HPDE6-E6E7 (cell line): Measurements from ENCODE around the gene HOXC6.

Source experiments
- DNase-seq: peaks from one replicate; pipeline ENCODE4 v3.0.0; 2011; ENCODE audit warnings: missing footprints; ENCODE audit errors: extremely low spot score

Gene HOXC6

GRCh38 chr12:53990311-53991076 lies 37.7 kb upstream of the HOXC6 start:
- DNase-seq, result no peak

DNA sequence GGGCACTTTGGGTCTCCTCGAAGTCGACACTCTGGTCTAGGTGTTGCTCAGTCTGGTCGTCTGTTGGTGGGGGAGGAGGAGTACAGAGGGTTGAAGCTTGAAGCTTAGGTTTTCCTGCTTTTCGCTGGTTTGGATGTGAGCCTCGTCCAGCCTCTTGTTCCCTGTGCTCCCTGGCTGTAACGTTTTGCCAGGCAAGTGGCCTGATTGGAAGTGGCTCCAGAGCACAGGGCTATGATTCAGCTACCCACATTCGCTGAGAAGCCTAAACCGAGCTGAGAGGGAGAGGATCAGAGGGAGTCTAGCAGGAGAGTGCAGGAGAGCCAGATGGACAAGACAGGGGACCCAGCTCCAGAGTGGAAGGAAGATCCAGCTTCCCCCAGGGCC lies 37.2 kb upstream of the HOXC6 start:
- no peak for DNase-seq

DNA sequence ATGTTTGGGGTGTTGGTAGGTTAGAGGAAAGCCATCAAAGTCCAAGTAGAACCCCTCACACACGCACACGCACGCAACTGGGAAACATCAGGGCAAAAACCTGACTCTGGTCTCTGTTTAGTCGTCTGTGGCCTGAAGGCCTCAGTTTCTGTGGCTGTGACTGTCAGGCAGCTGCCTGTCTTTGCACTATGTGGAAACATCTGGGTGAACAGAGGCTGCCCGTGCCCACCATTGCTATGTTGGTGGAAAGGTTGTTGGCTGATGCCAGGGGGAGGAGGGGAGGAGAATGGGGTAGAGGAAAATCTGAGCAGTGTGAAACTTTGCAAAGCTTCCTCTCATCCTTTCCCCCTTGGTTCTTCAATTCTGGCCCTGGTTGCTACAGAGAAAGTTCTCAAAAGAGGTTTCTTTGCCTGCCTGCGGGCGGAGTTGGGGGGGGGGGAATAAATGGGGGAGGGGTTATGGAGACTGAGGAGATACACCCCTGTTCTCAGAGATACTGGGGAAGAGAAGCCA lies 35.8 kb upstream of the HOXC6 start:
- no peak for DNase-seq

- DNase-seq, result no peak
Observed at GRCh38 chr12:53993162-53994008, 34.9 kb upstream of the HOXC6 start.

DNA sequence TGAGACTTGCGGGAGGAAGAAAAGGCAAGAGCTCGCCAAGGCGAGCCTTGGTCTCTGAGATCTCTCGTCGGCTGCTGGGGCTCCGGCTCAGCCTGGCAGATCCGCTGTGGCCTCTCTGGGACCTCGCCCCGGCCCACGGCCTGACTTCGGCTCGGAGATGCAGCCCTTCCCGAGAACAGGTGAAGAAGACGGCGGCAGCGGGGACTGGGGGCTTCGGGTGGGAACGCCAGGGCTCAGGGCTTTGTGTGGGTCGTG lies 34.3 kb upstream of the HOXC6 start:
- DNase-seq, result no peak

GRCh38 chr12:53994264-53995001 lies 33.8 kb upstream of the HOXC6 start:
- DNase-seq, result no peak

DNA sequence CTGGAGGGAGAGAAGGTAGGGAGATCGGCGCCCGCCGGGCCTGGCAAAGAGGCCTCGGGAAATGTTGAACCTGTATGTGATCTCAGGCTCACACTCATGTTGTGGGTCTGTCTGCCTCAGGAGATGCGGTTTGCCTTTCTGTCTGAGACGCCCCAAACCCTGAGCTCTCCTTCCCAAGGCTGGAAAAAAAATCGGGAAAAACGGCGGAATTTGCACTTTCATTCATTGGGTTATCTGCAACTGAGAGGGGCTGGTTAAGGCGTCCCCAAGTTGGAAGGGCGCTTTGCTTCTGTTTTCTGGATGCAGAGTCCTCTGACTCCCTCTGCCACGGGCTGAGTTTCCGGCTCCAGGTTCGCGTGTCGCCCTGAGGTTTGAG lies 33.2 kb upstream of the HOXC6 start:
- DNase-seq, result no peak

DNA sequence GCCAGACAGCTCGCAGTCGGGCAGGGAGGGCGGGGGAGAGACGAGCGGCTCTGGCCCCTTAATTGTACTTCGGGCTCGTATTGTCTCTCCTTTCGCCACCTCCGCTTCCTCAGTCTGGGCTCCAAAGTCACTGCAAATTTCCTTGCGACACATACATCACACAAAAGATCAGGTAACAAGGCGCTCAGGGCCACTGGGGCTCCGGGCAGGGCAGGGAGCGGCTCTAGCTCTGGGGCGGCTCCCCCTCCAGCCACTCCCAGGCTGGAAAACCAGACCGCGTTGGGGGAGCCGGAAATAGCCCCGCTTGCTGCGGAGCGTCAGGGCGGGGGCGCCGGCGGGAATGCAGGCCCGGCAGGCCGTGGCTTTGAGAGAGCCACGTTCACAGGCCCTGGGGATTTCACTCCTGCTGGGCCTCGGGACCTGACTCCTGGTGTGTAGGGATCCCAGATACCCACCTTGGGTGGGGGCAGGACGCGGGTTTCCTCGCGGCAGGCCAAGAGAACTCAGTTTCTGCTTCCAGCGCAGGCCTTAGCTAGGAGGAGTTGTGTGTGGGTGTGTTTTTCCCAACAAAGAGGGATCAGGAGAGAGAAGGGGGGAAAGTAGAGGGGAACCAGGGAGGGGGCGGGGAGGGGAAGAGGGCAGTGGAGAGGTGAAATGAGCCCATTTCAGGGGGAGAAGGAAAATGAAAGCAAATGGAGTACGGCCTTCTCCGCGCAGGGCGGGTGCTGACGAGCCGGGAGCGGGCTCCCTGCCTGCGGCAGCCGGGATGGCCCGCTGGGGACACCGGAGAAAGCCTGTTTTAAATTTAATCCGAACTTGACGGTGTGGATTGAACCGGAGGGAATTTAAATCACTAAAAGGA lies 32.6 kb upstream of the HOXC6 start:
- no peak for DNase-seq

DNA sequence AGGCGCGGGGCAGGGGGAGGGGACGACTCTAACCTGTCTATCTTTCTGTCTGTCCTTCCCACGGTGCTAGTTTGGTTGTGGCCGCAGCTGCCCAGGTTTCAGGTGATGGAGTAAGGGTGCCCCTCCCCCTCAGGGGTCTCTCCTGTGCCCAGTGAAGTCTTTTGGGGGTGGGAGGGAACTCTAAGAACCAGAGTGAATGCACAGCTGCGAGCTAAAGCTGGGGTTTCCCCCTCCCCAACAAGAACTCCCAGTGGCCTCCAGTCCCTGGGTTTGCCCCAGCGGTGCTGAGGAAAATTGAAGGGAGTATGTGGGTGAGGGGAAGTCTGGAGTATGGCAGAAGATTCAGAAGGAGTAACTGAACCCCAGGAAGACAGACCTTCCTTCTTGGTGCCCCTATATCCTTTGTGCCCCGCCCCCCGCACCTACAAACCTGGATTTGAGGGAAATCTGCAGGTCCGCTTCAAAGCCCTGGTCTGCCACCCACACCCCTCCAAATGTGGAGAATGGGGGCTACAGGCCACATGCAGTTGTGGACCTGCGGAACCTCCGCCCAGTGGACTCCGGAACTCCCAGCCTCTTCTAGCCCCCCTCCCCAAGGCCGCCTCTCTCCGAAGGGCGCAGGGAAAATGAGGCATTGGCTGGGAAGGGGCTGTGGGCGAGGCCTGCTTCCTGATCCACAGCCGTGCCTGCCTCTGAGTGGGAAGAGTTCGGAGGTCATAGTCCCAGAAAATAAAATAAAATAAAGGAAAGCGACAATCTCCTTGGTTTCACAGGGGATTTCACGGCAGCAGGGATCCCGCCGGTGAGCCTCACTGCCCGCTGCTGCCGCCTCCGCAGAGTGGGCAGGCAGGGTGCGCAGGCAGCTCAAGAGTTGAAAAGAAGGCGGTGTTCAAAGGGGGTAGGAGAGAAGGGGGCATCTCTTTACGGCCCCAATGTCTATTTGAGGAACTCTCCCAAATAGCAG lies 31.7 kb upstream of the HOXC6 start:
- no peak for DNase-seq

GRCh38 chr12:53997204-53998109 lies 30.8 kb upstream of the HOXC6 start:
- no peak for DNase-seq

GRCh38 chr12:53998110-53998899 lies 29.9 kb upstream of the HOXC6 start:
- DNase-seq, result no peak

DNA sequence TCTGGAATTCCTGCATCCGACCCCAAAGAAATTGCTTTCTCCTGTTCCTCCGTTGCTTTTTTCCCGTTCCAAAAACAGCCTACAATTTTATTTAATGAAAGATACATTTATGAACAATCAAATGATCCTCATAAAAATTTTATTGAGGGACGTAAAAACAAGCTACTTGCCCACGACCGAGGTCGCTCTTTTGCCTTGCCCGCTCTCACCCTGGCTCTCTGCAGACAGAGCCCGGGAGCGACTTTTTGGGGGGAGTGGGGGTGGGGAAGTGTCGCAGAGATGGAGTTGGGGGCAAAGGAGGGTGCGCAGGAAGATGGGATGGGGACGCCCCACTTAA lies 29.4 kb upstream of the HOXC6 start:
- DNase-seq, result no peak

GRCh38 chr12:53999559-54000115 lies 28.6 kb upstream of the HOXC6 start:
- no peak for DNase-seq

DNA sequence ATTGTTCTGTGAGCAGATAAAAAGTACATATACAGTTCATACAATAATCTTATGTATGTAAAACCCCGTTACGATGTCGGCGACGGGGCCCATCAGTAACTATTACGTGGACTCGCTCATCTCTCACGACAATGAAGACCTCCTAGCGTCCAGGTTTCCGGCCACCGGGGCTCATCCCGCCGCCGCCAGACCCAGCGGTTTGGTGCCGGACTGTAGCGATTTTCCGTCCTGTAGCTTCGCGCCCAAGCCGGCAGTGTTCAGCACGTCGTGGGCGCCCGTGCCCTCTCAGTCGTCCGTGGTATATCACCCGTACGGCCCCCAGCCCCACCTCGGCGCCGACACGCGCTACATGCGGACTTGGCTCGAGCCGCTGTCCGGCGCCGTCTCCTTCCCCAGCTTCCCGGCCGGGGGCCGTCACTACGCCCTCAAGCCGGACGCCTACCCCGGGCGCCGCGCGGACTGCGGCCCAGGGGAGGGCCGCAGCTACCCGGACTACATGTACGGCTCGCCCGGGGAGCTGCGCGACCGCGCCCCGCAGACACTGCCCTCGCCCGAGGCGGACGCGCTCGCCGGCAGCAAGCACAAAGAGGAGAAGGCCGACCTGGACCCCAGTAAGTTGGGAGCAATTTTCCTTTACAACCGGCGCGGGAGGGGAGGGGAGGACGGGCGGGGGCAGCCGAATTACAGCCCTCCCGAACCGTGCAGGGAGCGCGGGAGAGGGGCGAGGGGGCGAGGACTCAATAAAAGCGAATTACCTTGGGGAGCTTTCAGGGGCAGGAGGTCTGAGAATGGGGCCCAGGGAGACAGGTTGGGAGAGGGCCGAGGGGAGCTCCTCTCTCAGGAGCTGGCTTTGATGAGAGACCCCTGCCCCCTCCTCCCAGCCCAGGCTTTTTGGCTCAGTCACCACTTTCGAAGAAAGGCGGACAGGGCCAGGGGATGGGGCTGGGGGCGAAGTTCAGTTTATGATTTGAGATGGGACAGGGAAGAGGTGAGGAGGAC lies 27.8 kb upstream of the HOXC6 start, which contains the start of gene HOXC9:
Gene HOXC9 (plus strand): TSS at position 46 of the 999 bp plus-strand sequence. CDS start 28 bp downstream, at position 74.
- DNase-seq, result no peak

- DNase-seq, result no peak
Observed at GRCh38 chr12:54001283-54002187, 26.7 kb upstream of the HOXC6 start.
